ENCODE results near the gene BCKDHA.
"Not testable (repeated sequence)": the region's sequence is repeated elsewhere in the genome, so short reads cannot be mapped to it uniquely, and the experiment has no call there.

Gene BCKDHA

GRCh38 chr19:41431426-41432386 lies 34.1 kb downstream of the BCKDHA start:
- H3K36me3 ChIP-seq (ENCODE audit: insufficient read depth, low read length) = peaks cover 37% of the 10 kb centered on the region
- no peak overlapping the region for H3K27ac ChIP-seq (ENCODE audit: low read length)
- peak; percentile 38 for TF ChIP-seq CTCF (IDR thresholded peaks at IDR 0.05; ENCODE audit: borderline replicate concordance, extremely low read depth, low read length, poor library complexity, severe bottlenecking)
- TF ChIP-seq EZH2 (IDR thresholded peaks at IDR 0.05; ENCODE audit: borderline replicate concordance, low read depth, low read length, severe bottlenecking) = no peak
- no peaks in the 10 kb centered on the region for H3K27me3 ChIP-seq (ENCODE audit: insufficient read depth, low read length, poor library complexity)
- no peaks in the 10 kb centered on the region for H3K9me3 ChIP-seq (ENCODE audit: insufficient read depth, low read length, severe bottlenecking)
- DNase-seq (no peak), ATAC-seq (ENCODE audit: insufficient read depth, low read depth) (no peak)
- H3K4me1 ChIP-seq (ENCODE audit: insufficient read depth, low read length) = no peaks in the 10 kb centered on the region
- H3K4me2 ChIP-seq (ENCODE audit: insufficient read depth, low read length) = no peak overlapping the region
- no peaks in the 10 kb centered on the region for H4K20me1 ChIP-seq (ENCODE audit: insufficient read depth, low read length)
- H3K9ac ChIP-seq (ENCODE audit: low read depth, low read length) = no peak overlapping the region
- H3K79me2 ChIP-seq (ENCODE audit: insufficient read depth, low read length) = no peaks in the 10 kb centered on the region
- H3K4me3 ChIP-seq (ENCODE audit: low read depth in 1 of 2, low read length in 2 of 2) = no peak overlapping the region
- H2AFZ ChIP-seq (ENCODE audit: low read depth, low read length) = no peak overlapping the region

GRCh38 chr19:41433171-41433570 lies 35.6 kb downstream of the BCKDHA start:
- no peak for DNase-seq
- Histone ChIP-seq H3K9me3 (ENCODE audit: insufficient read depth, low read length, severe bottlenecking) (no peaks in the 10 kb centered on the region), H2AFZ (ENCODE audit: low read depth, low read length) (no peak overlapping the region), H4K20me1 (ENCODE audit: insufficient read depth, low read length) (no peaks in the 10 kb centered on the region), H3K27me3 (ENCODE audit: insufficient read depth, low read length, poor library complexity) (no peaks in the 10 kb centered on the region), H3K4me1 (ENCODE audit: insufficient read depth, low read length) (peaks cover 4% of the 10 kb centered on the region), H3K79me2 (ENCODE audit: insufficient read depth, low read length) (peaks cover 4% of the 10 kb centered on the region; the same call in 1 of the 2 replicates), H3K4me2 (ENCODE audit: insufficient read depth, low read length) (no peak overlapping the region), H3K9ac (ENCODE audit: low read depth, low read length) (no peak overlapping the region), H3K27ac (ENCODE audit: low read length) (no peak overlapping the region), H3K4me3 (ENCODE audit: low read depth in 1 of 2, low read length in 2 of 2) (no peak overlapping the region), H3K36me3 (ENCODE audit: insufficient read depth, low read length) (peaks cover 45% of the 10 kb centered on the region)
- no peak for ATAC-seq (ENCODE audit: insufficient read depth, low read depth)
- TF ChIP-seq EZH2 (IDR thresholded peaks at IDR 0.05; ENCODE audit: borderline replicate concordance, low read depth, low read length, severe bottlenecking) = no peak
- TF ChIP-seq CTCF (IDR thresholded peaks at IDR 0.05; ENCODE audit: borderline replicate concordance, extremely low read depth, low read length, poor library complexity, severe bottlenecking) = no peak

GRCh38 chr19:41434450-41434849 lies 36.8 kb downstream of the BCKDHA start:
- Histone ChIP-seq H3K4me1 (ENCODE audit: insufficient read depth, low read length) (peaks cover 15% of the 10 kb centered on the region), H3K9me3 (ENCODE audit: insufficient read depth, low read length, severe bottlenecking) (no peaks in the 10 kb centered on the region), H4K20me1 (ENCODE audit: insufficient read depth, low read length) (no peaks in the 10 kb centered on the region), H3K79me2 (ENCODE audit: insufficient read depth, low read length) (peaks cover 16% of the 10 kb centered on the region), H3K27ac (ENCODE audit: low read length) (no peak overlapping the region), H3K27me3 (ENCODE audit: insufficient read depth, low read length, poor library complexity) (no peaks in the 10 kb centered on the region), H3K4me3 (ENCODE audit: low read depth in 1 of 2, low read length in 2 of 2) (no peak overlapping the region), H3K4me2 (ENCODE audit: insufficient read depth, low read length) (no peak overlapping the region), H3K9ac (ENCODE audit: low read depth, low read length) (no peak overlapping the region), H2AFZ (ENCODE audit: low read depth, low read length) (no peak overlapping the region), H3K36me3 (ENCODE audit: insufficient read depth, low read length) (peaks cover 47% of the 10 kb centered on the region)
- ATAC-seq (ENCODE audit: insufficient read depth, low read depth) = no peak
- TF ChIP-seq CTCF (IDR thresholded peaks at IDR 0.05; ENCODE audit: borderline replicate concordance, extremely low read depth, low read length, poor library complexity, severe bottlenecking) (no peak), EZH2 (IDR thresholded peaks at IDR 0.05; ENCODE audit: borderline replicate concordance, low read depth, low read length, severe bottlenecking) (no peak)
- DNase-seq = no peak

- not testable (repeated sequence) for H3K9me3 ChIP-seq (ENCODE audit: insufficient read depth, low read length, severe bottlenecking); H3K27ac ChIP-seq (ENCODE audit: low read length); H2AFZ ChIP-seq (ENCODE audit: low read depth, low read length); H3K9ac ChIP-seq (ENCODE audit: low read depth, low read length); DNase-seq; H3K27me3 ChIP-seq (ENCODE audit: insufficient read depth, low read length, poor library complexity); H4K20me1 ChIP-seq (ENCODE audit: insufficient read depth, low read length); H3K4me3 ChIP-seq (ENCODE audit: low read depth in 1 of 2, low read length in 2 of 2); ATAC-seq (ENCODE audit: insufficient read depth, low read depth); H3K4me2 ChIP-seq (ENCODE audit: insufficient read depth, low read length)
- H3K79me2 ChIP-seq (ENCODE audit: insufficient read depth, low read length) = peaks cover 16% of the 10 kb centered on the region
- peaks cover 21% of the 10 kb centered on the region for H3K4me1 ChIP-seq (ENCODE audit: insufficient read depth, low read length)
- H3K36me3 ChIP-seq (ENCODE audit: insufficient read depth, low read length) = peaks cover 47% of the 10 kb centered on the region
These were observed 37.8 kb downstream of the BCKDHA start for GRCh38 chr19:41435376-41435775.
